HEK293 (cell line): Measurements from ENCODE around the gene CBX5.

Source experiments
- CTCF ChIP-seq: fragments of 450-650 bp; formaldehyde crosslinking; IDR thresholded peaks from 2 replicates; pipeline ENCODE4 v1.5.1; 2016; ENCODE audit warnings: missing biosample characterization, missing genetic modification characterization
- ZNF747 ChIP-seq: fragments of 450-650 bp; formaldehyde crosslinking; IDR thresholded peaks from 2 replicates; pipeline ENCODE4 v1.5.1; 2016; ENCODE audit warnings: missing biosample characterization, missing genetic modification characterization

GRCh38 chr12:54232790-54233189 is 47.1 kb downstream of the CBX5 start:
- TF ChIP-seq ZNF747 (tag by site-specific recombination) (no peak), CTCF (tag by site-specific recombination) (no peak)
